IPS-18c (cell line): Measurements from ENCODE around the gene CNIH2.
"Not testable (repeated sequence)": the region's sequence is repeated elsewhere in the genome, so short reads cannot be mapped to it uniquely, and the experiment has no call there.

Experiments used
- H3K4me3 ChIP-seq: 2 replicates; pipeline ENCODE4 v1.7.0; 2013; ENCODE audit warnings: low read depth, mild to moderate bottlenecking, low read length, moderate library complexity; ENCODE audit not compliant: insufficient read depth
- H3K9me3 ChIP-seq: one replicate; pipeline ENCODE4 v1.6.1; 2013; ENCODE audit warnings: mild to moderate bottlenecking, low read length, moderate library complexity; ENCODE audit not compliant: control insufficient read depth, insufficient read depth

CNIH2 gene

DNA sequence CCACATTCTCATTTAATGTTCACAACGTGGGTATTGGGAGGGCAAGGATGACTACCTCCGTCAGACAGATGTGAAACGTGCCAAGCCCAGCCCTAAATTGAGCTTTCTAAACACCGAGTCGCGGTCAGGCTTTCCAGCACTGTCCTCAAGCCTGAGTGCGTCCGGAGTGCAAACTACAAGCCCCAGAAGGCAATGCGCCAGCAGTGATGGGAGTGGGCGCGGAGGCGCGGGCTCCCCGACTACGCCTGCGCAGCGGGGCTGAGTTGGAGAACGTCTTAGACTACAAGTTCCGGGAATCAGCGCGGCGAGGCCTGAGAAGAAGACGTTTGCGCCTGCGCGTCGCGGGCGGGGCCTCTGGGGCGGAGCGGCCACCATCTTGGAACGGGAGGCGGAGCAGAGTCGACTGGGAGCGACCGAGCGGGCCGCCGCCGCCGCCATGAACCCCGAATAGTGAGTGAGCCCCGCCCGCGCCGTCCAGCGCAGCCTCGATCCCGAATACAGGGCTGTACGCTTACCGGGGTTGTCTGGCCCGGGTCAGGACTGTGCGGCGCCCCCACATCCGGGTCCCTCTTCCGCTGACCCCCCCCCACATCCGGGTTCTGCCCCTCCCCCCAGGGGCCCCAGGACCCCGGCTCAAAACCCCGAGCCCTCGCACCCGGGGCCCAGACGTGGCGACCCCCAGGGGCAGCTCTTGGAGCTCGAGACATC is 9.6 kb upstream of the CNIH2 start, which contains the start of gene RAB1B:
TSS of gene RAB1B (plus strand) at position 396 of the 708 bp plus-strand sequence. CDS start at position 437, 41 bp downstream.
- H3K4me3 ChIP-seq = peak within 1 kb of the TSS; percentile 89

DNA sequence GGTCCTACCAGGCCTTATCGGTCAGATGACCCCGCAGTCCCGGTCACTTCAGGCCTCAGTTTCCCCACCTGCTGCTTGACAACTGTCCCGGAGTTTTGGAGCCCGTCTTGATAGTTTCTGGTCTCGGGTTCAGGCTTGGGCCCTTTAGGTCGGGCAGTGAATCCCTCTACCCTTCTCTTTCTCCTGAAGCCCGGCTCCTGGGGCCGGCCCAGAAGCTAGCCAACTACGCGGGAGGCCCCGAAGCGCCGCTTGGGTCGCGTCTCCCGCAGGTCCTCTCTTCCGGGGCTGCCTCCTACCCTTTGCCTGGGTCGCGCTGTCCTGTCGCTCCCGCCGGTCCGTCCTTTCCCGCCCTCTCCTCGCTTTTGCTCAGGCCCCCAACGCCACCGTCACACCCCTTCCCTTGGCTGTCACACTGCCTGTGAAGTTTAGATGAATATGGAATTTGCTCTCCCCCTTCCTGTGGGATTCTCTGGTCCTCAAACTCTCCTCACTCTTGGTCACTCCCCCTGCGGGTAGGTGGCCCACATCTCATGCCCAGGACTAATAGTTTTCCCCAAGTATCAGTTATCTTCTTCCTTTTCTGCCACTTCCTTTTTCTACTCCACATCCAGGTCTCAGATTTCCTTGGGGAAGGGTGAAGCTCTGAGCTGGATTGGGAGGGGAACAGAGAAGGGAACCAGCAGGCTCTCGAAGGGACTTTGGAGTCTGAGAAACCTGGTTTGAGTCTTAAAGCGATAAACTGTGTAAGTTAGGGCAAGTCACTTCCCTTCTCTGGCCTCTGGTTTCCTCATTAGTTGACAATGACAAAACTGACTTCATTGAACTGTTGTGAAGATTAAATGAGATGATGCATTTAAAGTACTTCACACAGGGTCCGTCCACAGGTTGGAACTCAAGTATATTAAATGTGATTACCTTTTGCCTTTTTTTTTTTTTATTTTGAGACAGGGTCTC is 8.7 kb upstream of the CNIH2 start:
- Histone ChIP-seq H3K9me3 (no peaks in the 10 kb centered on the region), H3K4me3 (peak overlapping the region; percentile 89)

More for the DNA sequence above, 9.6 kb upstream of the CNIH2 start, which contains the start of gene RAB1B:
- H3K9me3 ChIP-seq = no peaks in the 10 kb centered on the region

DNA sequence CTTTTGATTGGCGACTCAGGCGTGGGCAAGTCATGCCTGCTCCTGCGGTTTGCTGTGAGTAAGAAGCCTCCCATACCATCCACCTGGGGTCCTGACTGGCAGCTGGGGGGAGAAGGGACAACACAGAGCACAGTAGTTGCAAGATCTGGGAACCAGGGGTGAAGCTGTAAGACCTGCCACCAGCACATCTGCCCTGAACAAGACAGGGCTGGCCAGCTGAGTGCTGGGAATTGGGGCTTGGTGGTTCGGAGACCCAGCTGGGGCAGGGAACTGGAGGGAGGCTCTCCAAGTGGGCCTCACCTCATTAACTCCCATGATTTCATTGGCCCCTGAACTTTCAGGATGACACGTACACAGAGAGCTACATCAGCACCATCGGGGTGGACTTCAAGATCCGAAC is 6.2 kb upstream of the CNIH2 start:
- Histone ChIP-seq H3K4me3 (no peak overlapping the region), H3K9me3 (no peaks in the 10 kb centered on the region)

DNA sequence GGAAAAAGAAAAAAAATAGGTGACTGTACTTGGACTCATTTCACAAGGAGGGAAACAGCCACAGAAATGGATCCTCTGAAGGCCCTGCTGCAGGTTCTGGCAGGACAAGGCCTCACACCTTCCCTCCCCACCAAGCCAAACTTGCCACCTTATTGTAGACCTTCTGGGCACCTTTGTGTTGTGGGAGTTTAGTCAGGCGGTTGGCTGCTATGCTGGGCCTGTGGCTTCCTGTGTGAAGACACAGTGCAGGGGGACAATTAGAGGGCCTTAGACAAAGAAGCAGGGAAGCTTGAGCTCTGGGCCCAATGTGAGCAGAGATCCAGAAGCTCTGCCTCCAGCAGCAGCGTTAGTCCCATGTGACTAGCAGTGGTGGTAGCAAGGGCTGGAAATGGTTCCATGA is 5.4 kb upstream of the CNIH2 start:
- Histone ChIP-seq H3K4me3 (no peak overlapping the region), H3K9me3 (no peaks in the 10 kb centered on the region)

DNA sequence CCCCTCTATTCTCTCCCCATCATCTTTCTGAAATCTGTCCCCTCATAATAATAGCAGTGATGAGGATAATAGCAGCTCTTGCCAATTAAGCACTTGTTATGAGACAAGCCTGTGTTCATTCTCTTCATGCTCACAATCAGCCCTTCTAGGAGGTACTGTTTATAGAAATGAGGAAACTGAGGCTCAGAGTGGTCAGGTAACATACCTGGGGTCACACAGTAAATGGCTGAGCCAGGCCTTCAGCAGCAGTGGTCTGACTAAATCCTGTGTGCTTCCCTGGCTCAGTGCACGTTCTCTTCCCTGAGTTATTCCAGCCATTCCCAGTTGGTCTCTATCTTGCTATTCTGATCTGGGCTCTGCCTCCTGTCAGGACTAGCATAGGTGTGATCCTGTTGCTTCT is 3.8 kb upstream of the CNIH2 start:
- Histone ChIP-seq H3K4me3 (no peak overlapping the region), H3K9me3 (no peaks in the 10 kb centered on the region)

DNA sequence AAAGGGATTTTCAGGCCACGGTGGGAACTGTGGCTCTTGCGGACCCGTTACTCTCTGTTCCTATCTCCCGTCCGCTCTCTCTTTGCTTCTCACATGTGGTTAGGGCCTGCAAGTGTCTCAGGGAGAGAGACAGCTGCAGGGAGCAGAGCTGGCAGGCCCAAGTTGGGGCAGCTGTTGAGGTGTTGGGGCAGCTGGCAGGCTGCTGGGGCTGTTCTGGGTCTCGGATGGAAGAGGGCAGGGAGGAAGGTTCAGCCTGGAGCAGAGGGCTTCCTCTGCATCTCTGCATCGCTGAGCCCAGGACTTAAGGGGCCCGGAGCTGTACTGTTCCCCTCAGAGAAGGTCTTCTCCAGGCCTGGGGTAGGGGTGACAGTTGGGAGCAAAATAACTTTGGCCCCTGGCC is 2.6 kb upstream of the CNIH2 start:
- no peaks in the 10 kb centered on the region for H3K9me3 ChIP-seq

DNA sequence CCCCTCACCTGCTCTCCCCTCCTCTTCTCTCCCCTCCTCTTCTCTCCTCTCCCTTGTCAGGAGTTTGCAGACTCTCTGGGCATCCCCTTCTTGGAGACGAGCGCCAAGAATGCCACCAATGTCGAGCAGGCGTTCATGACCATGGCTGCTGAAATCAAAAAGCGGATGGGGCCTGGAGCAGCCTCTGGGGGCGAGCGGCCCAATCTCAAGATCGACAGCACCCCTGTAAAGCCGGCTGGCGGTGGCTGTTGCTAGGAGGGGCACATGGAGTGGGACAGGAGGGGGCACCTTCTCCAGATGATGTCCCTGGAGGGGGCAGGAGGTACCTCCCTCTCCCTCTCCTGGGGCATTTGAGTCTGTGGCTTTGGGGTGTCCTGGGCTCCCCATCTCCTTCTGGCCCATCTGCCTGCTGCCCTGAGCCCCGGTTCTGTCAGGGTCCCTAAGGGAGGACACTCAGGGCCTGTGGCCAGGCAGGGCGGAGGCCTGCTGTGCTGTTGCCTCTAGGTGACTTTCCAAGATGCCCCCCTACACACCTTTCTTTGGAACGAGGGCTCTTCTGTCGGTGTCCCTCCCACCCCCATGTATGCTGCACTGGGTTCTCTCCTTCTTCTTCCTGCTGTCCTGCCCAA is 1.9 kb upstream of the CNIH2 start:
- Histone ChIP-seq H3K4me3 (no peak overlapping the region), H3K9me3 (no peaks in the 10 kb centered on the region)

More for the DNA sequence above, 2.6 kb upstream of the CNIH2 start:
- H3K4me3 ChIP-seq = no peak overlapping the region

DNA sequence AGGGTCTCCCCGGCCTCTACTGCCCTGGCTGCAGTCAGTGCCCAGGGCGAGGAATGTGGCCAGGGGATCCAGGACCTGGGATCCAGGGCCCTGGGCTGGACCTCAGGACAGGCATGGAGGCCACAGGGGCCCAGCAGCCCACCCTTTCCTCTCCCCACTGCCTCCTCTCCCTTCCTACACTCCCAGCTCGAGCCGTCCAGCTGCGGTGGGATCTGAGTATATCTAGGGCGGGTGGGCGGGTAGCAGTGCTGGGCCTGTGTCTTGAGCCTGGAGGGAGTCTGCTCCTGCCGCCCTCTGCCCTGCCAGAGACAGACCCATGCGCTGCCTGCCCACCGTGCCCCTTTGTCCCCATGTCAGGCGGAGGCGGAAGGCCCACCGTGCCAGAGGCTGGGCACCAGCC is 1.4 kb upstream of the CNIH2 start:
- H3K9me3 ChIP-seq, H3K4me3 ChIP-seq: not testable (repeated sequence)

DNA sequence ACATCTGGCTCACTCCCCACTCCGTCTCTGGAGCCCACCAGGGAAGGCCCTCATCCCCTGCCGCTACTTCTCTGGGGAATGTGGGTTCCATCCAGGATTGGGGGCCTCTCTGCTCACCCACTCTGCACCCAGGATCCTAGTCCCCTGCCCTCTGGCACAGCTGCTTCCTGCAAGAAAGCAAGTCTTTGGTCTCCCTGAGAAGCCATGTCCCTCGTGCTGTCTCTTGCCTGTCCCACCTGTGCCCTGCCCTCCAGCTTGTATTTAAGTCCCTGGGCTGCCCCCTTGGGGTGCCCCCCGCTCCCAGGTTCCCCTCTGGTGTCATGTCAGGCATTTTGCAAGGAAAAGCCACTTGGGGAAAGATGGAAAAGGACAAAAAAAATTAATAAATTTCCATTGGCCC is 911 bp upstream of the CNIH2 start:
- H3K9me3 ChIP-seq, H3K4me3 ChIP-seq: not testable (repeated sequence)

DNA sequence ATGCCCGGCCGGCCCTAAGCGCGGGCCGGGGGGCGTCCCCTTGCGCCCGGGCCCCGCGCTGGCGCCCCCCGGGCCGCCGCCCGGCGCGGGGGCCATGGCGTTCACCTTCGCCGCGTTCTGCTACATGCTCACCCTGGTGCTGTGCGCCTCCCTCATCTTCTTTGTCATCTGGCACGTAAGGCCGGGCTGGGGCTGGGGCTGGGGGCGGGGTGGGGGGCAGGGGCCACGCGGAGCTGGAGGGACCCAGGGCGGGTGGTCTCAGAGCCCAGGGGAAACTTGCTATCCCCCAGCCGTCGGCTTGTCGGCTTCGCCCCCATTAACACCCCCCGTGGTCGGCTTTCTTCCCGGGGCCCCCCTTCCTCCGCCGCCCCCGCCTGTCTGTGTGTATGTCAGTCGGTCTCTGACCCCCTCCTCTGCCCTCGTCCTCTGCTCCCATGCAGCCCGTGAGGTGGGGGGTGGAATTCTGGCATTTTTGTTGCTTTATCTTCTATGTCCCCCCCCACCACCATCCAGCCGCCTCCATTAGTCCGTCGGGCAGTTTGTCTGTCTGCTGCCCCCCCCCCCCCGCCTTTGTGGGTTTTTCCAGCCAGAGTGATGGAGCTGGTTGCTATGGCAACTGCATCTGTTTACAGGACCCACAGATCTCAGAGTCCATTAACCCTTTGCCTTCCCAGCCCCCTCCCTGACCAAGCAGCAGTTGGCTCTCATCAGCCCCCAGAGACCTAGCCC is 552 bp downstream of the CNIH2 start:
- Histone ChIP-seq H3K4me3 (no peak overlapping the region; the same call in 1 of the 2 replicates), H3K9me3 (no peaks in the 10 kb centered on the region)

DNA sequence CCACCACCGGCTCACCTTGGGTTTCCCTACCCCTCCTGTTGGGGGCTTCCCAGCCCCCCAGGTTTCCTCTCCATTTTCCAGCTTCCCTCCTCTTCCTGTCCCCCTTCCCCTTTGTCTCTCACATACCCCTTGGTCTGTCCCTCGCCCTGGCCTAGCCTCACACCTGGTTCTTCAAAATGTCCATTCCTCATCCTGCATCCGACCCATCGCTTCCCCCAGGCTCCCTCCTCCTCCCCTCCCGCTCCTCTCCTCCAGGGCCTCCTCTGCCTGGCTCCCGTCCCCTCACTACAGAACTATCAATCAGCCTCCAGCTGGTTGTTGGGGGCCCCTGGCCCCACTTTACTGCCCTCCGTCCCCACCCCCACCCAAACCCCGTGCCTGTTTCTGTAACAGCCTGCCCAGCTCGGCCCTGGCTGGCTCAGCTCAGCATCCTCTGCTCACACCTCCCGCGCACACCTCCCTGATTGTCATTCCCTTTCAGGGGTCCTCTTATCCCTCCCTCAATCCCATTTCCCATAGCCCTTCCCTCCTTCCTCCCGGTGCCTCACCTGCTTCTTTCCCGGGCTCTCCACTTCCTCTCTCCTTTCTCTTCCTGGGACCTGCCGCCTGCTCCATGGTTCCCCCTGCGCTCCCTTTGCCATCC is 1.2 kb downstream of the CNIH2 start:
- H3K4me3 ChIP-seq = no peak overlapping the region
- no peaks in the 10 kb centered on the region for H3K9me3 ChIP-seq

DNA sequence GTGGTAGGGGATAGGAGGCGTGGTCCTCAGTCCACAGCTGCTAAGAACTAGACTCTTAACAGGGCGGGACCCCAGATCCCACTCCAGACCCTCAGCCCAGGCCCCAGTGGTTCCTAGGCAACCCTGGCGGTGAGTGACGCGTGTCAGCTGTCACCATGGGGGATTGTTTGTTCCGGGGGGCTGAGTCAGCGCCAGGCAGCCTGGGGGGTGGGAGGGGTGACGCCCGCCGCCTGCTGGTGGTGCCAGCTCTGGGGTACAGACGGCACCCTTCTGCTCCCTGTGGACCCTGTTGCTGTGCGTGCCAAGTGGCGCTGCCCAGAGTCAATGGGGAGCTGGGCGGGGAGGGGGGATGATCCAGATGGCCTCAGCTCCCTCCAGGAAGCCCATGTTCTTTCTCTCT is 2.5 kb downstream of the CNIH2 start:
- no peak overlapping the region for H3K4me3 ChIP-seq
- H3K9me3 ChIP-seq = no peaks in the 10 kb centered on the region

DNA sequence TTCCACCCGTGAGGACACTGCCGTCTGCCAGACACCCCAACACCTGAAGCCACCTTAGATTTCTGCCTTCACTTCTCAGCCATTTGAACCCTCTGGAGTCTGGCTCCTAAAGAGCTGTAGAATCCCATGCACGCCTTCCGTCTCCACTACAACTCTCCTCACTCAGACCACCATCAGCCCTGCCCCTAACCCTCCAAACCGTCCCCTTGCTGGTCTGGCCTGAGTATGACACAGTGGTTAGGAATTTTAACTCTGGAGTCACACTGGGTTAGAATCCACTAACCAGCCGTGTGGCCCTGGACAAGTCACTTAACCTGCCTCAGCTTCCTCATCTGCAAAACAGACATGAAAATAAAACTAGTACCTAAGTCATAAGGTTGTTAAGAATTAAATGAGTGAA is 3.0 kb downstream of the CNIH2 start:
- Histone ChIP-seq H3K9me3 (peaks cover 1% of the 10 kb centered on the region), H3K4me3 (no peak overlapping the region)

DNA sequence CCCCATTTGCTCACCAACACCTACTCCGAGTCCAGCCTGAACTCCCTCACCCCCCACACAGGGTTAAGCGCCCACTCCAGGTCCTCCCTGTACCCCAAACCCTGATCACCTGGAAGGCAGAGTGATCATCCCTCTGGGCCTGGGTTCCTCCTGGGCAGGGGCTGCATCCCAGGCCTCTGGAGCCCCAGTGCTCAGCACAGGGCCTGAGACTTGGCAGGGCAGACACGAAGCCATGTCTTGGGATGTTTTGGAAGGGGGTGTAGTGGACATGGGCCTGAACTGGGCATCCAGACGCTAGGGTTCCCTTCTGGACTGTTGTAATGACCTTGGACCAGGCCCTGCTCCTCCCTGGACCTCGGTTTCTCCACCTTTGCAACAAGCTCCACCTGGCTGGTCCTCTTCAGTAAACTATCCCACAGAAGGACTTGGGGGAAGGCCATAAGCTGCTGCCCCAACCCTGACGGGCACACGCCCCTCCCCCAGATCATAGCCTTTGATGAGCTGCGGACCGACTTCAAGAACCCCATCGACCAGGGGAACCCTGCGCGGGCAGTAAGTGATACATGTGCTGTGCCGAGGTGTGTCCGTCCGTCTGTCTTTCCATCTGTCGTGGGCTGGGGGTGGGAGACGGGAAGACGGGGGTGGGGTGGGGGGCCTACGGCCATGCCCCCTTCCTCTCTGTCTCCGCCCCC is 3.9 kb downstream of the CNIH2 start:
- Histone ChIP-seq H3K9me3 (peaks cover 2% of the 10 kb centered on the region), H3K4me3 (no peak overlapping the region)

DNA sequence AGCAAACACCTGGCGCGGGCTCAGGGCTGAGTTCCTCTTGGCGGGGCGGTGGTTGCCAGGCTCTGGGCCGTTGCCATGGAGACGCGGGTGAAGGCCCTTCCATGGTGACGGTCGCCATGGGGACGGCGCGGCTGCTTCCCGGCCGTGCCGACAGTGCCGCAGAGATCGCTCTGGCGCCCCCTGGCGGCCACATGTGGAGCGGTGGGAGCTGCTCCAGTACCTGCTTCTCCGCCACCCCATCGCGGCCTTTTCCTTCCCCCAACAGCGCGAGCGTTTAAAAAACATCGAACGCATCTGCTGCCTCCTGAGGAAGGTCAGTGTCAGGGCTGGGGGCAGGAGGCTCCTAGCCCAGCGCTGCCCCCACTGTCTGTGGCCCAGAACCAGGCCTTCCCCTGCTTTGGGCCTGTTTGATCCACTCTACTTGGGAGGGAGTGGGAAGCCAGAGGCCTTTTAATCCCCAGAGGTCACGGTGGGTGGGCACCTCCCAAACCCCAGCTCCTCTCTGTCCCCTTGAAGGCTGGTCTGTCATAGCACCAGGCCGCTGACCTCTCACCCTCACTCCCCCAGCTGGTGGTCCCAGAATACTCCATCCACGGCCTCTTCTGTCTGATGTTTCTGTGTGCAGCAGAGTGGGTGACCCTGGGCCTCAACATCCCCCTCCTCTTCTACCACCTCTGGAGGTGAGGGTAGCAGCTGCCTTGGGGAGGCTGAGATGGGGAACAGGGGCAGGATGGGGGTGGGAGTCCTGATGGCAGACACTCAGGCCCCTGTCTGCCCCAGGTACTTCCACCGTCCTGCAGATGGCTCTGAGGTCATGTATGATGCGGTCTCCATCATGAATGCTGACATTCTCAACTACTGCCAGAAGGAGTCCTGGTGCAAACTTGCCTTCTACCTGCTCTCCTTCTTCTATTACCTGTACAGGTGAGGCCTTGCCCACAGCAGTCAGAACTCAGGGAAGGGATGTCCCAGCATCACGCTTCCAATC is 4.8 kb downstream of the CNIH2 start:
- Histone ChIP-seq H3K9me3 (peaks cover 2% of the 10 kb centered on the region), H3K4me3 (no peak overlapping the region)
